ENCODE measurements around the gene PAPOLA. TPM values are rescaled to one million over a fixed set of nuclear protein-coding genes. Genes with fewer than 3 reads are reported as not detected.

PAPOLA gene
- total RNA-seq, 2 experiments from 2014 or later, result 99.3 to 197 TPM

DNA sequence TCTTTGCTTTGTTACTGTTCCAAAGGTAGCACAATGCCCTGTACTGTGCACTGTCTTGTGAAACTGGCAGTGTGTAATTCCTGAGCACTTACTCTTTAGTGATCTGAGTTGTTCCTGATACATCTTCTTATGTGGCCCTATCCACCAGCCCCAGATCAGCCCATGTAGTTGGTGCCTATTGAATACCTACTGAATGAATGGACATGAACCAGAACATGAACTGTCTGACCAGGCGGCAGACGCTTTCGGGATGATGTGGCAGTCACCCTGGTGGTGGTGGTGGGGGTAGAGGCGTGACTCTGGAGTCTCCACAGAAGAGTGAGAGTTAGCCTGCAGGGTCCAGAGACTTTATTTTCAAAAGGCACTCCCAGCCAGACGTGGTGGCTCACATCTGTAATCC, 46.6 kb upstream of the PAPOLA start:
- H3K4me1 ChIP-seq (ENCODE audit: insufficient read depth, low read length, poor library complexity, severe bottlenecking), result no peaks in the 10 kb centered on the region
- H3K27ac ChIP-seq (ENCODE audit: low read depth, low read length, poor library complexity, severe bottlenecking), result no peak overlapping the region
- H3K9me2 ChIP-seq (ENCODE audit: insufficient read depth, low read length), result no peaks in the 10 kb centered on the region
- no peak overlapping the region for H2AFZ ChIP-seq (ENCODE audit: low read length)
- H3K4me2 ChIP-seq (ENCODE audit: low read length), result no peak overlapping the region
- CTCF ChIA-PET (ENCODE audit: unreplicated experiment), result no interaction called here
- no peaks in the 10 kb centered on the region for H3K36me3 ChIP-seq (ENCODE audit: insufficient read depth, low read length)
- POLR2A ChIA-PET, result no interaction called here
- no peak overlapping the region for H3K4me3 ChIP-seq (ENCODE audit: low read depth, low read length, poor library complexity, severe bottlenecking)
- BruUV-seq (replicated peaks), result no TSS peak
- H3K79me2 ChIP-seq (ENCODE audit: insufficient read depth, low read depth, low read length), result no peaks in the 10 kb centered on the region
- H3K9me3 ChIP-seq (ENCODE audit: low read length), result no peaks in the 10 kb centered on the region
- intact Hi-C loops (cut with micrococcal nuclease; ENCODE audit: unreplicated experiment), result no loop called here
- TF ChIP-seq, protein P1, sequence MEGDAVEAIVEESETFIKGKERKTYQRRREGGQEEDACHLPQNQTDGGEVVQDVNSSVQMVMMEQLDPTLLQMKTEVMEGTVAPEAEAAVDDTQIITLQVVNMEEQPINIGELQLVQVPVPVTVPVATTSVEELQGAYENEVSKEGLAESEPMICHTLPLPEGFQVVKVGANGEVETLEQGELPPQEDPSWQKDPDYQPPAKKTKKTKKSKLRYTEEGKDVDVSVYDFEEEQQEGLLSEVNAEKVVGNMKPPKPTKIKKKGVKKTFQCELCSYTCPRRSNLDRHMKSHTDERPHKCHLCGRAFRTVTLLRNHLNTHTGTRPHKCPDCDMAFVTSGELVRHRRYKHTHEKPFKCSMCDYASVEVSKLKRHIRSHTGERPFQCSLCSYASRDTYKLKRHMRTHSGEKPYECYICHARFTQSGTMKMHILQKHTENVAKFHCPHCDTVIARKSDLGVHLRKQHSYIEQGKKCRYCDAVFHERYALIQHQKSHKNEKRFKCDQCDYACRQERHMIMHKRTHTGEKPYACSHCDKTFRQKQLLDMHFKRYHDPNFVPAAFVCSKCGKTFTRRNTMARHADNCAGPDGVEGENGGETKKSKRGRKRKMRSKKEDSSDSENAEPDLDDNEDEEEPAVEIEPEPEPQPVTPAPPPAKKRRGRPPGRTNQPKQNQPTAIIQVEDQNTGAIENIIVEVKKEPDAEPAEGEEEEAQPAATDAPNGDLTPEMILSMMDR (conservative IDR thresholded peaks at IDR 0.05; ENCODE audit: low read length), result no peak
- no peak for TF ChIP-seq EZH2phosphoT487 (IDR thresholded peaks at IDR 0.05; ENCODE audit: borderline replicate concordance, low read depth, low read length)
- no peaks in the 10 kb centered on the region for H4K20me1 ChIP-seq (ENCODE audit: insufficient read depth, low read length)
- no peak for DNase-seq (ENCODE audit: low spot score)

DNA sequence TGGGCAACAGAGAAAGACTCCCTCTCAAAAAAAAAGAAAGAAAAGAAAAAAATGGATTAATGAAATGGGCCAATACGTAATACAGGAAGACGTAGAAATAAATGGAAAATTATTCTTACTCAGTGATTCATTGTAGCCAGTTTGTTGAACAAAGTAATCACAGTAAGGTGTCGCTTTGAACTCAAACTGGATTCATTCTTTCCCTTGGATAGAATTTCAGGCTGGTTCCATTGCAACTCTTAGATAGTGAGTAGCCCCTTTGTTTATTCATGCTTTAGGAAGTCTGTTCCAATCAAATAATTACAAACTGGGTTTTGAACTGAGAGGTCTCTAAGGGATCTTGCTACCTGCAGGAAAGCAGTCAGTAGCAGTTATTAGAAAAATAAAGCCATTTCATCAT, 42.3 kb upstream of the PAPOLA start:
- Histone ChIP-seq H4K20me1 (ENCODE audit: insufficient read depth, low read length) (no peaks in the 10 kb centered on the region), H3K79me2 (ENCODE audit: insufficient read depth, low read depth, low read length) (no peaks in the 10 kb centered on the region), H3K36me3 (ENCODE audit: insufficient read depth, low read length) (no peaks in the 10 kb centered on the region), H3K4me2 (ENCODE audit: low read length) (no peak overlapping the region), H3K9me2 (ENCODE audit: insufficient read depth, low read length) (no peaks in the 10 kb centered on the region), H3K27ac (ENCODE audit: low read depth, low read length, poor library complexity, severe bottlenecking) (no peak overlapping the region), H3K4me3 (ENCODE audit: low read depth, low read length, poor library complexity, severe bottlenecking) (no peak overlapping the region), H3K9me3 (ENCODE audit: low read length) (no peaks in the 10 kb centered on the region), H2AFZ (ENCODE audit: low read length) (no peak overlapping the region), H3K4me1 (ENCODE audit: insufficient read depth, low read length, poor library complexity, severe bottlenecking) (no peaks in the 10 kb centered on the region)
- intact Hi-C loops (cut with micrococcal nuclease; ENCODE audit: unreplicated experiment), result no loop called here
- DNase-seq (ENCODE audit: low spot score), result no peak
- no TSS peak for BruUV-seq (replicated peaks)
- TF ChIP-seq, protein P1 (conservative IDR thresholded peaks at IDR 0.05; ENCODE audit: low read length), result no peak
- no peak for TF ChIP-seq EZH2phosphoT487 (IDR thresholded peaks at IDR 0.05; ENCODE audit: borderline replicate concordance, low read depth, low read length)
- ChIA-PET CTCF (ENCODE audit: unreplicated experiment) (no interaction called here), POLR2A (no interaction called here)

DNA sequence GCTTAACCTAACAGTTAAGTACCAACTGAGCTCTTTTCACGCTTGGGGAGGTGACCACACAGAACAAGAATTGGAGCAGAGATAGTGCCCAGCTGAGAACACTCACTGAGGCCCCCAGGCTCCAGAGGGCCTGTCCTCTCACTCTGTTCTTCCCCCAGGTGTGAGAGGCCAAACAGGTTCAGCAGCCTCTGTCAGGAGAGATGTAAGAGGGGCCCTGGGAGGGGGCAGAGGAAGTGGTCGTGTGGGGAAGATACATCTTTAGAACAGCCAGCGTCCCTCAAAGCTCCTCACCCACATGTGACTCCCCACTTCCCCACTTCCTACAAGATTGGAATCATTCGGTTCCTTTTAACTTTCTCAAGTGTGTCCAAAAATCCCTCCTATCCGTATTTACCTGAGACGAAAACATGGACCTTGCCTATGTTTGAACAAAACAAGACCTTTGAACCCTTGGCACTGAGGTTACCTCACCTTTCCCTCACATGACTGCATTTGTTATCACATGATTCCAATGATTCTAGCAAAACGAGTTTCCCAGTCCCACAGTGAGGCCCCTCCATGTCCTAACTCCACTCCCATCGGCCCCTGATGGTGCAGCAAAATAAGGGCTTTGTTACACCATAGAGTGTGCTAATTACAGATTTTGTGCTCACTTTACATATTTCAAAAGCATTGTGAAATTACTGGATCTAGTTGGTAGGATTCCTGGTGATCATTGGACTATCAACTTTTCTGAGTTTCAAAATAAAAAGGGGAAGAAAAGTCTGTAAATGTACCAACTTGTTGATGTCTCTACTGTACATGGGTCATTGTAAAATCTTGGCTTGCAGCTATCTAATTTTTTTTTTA, 40.0 kb upstream of the PAPOLA start:
- intact Hi-C loops (cut with micrococcal nuclease; ENCODE audit: unreplicated experiment), result no loop called here
- no peaks in the 10 kb centered on the region for H3K36me3 ChIP-seq (ENCODE audit: insufficient read depth, low read length)
- no peak overlapping the region for H3K4me3 ChIP-seq (ENCODE audit: low read depth, low read length, poor library complexity, severe bottlenecking)
- ChIA-PET POLR2A (interaction anchor here (0.9 kb wide), 1 partner anchor 567 kb away, joined by 3 read pairs; no protein-coding TSS in a partner anchor), CTCF (ENCODE audit: unreplicated experiment) (no interaction called here)
- no peak overlapping the region for H3K27ac ChIP-seq (ENCODE audit: low read depth, low read length, poor library complexity, severe bottlenecking)
- DNase-seq (ENCODE audit: low spot score), result no peak
- no peaks in the 10 kb centered on the region for H3K9me2 ChIP-seq (ENCODE audit: insufficient read depth, low read length)
- H3K79me2 ChIP-seq (ENCODE audit: insufficient read depth, low read depth, low read length), result no peaks in the 10 kb centered on the region
- no peak overlapping the region for H3K4me2 ChIP-seq (ENCODE audit: low read length)
- TF ChIP-seq EZH2phosphoT487 (IDR thresholded peaks at IDR 0.05; ENCODE audit: borderline replicate concordance, low read depth, low read length), result no peak
- TF ChIP-seq, protein P1 (conservative IDR thresholded peaks at IDR 0.05; ENCODE audit: low read length), result no peak
- H4K20me1 ChIP-seq (ENCODE audit: insufficient read depth, low read length), result no peaks in the 10 kb centered on the region
- H2AFZ ChIP-seq (ENCODE audit: low read length), result no peak overlapping the region
- no peaks in the 10 kb centered on the region for H3K4me1 ChIP-seq (ENCODE audit: insufficient read depth, low read length, poor library complexity, severe bottlenecking)
- H3K9me3 ChIP-seq (ENCODE audit: low read length), result no peaks in the 10 kb centered on the region
- BruUV-seq (replicated peaks), result no TSS peak
